IPS-15b (cell line): ENCODE measurements around the gene CDK4.

Source experiments
- H3K27me3 ChIP-seq: one replicate; pipeline ENCODE4 v1.6.1; 2013; ENCODE audit warnings: low read length; ENCODE audit not compliant: control insufficient read depth, insufficient read depth
- H3K36me3 ChIP-seq: one replicate; pipeline ENCODE4 v1.6.1; 2013; ENCODE audit warnings: low read length; ENCODE audit not compliant: control insufficient read depth, insufficient read depth
- H3K4me1 ChIP-seq: one replicate; pipeline ENCODE4 v1.6.1; 2013; ENCODE audit warnings: mild to moderate bottlenecking, low read length; ENCODE audit not compliant: control insufficient read depth, insufficient read depth
- H3K4me3 ChIP-seq: one replicate; pipeline ENCODE4 v1.5.1; 2013; ENCODE audit warnings: low read depth, low read length
- H3K9ac ChIP-seq: one replicate; pipeline ENCODE4 v1.6.1; 2013; ENCODE audit warnings: low read depth, mild to moderate bottlenecking, low read length
- H3K9me3 ChIP-seq: one replicate; pipeline ENCODE4 v1.6.1; 2013; ENCODE audit warnings: mild to moderate bottlenecking, low read length; ENCODE audit not compliant: control insufficient read depth, insufficient read depth

CDK4 gene

DNA sequence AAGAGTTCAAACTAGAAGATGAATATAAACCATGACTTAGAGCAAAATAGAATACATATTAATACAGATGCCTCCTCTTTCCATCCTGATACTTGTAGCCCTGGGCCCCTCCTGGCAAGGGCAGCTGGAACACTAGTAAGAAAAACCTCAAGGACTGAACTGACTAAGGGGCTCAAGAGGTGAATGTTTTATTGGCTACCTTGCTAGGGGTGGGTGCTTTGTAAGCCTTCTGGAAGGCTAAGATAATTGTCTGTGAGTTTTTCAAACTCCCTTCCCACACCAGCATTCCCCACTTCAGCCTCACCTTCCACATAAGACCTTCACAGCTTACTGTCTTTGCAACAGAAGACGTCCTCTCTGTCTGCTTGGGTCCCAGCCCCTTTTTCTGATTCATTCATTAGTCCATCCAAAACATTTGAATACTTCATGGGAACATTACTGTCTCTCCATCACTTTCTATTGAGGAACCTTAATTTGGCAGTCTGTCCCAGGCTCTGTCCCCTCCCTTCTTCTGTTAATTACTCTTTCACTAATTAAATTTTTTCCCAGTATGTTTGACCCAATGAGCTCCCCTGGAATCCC lies 1.7 kb upstream of the CDK4 start:
- peaks cover 14% of the 10 kb centered on the region for H3K4me1 ChIP-seq
- H3K36me3 ChIP-seq: peaks cover 6% of the 10 kb centered on the region
- H3K27me3 ChIP-seq: peaks cover 42% of the 10 kb centered on the region
- no peaks in the 10 kb centered on the region for H3K9me3 ChIP-seq
- H3K4me3 ChIP-seq: peak overlapping the region; percentile 93
- no peak overlapping the region for H3K9ac ChIP-seq

- Histone ChIP-seq H3K9me3 (no peaks in the 10 kb centered on the region), H3K4me3 (peak overlapping the region; percentile 43), H3K27me3 (peaks cover 33% of the 10 kb centered on the region), H3K9ac (no peak overlapping the region), H3K4me1 (peaks cover 14% of the 10 kb centered on the region), H3K36me3 (peaks cover 15% of the 10 kb centered on the region)
These were observed 524 bp upstream of the CDK4 start for GRCh38 chr12:57752668-57753000.

DNA sequence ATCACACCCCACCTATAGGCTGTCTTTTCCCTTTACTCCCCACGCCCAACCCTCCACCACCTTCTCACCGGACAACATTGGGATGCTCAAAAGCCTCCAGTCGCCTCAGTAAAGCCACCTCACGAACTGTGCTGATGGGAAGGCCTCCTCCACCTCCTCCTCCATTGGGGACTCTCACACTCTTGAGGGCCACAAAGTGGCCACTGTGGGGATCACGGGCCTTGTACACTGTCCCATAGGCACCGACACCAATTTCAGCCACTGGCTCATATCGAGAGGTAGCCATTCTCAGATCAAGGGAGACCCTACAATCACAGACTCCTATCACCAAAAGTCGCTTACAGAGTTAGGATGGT lies 700 bp downstream of the CDK4 start:
- Histone ChIP-seq H3K27me3 (peaks cover 21% of the 10 kb centered on the region), H3K9ac (peak overlapping the region; percentile 97), H3K9me3 (no peaks in the 10 kb centered on the region), H3K4me3 (peak overlapping the region; percentile 95), H3K36me3 (peaks cover 24% of the 10 kb centered on the region), H3K4me1 (peaks cover 12% of the 10 kb centered on the region)

GRCh38 chr12:57750561-57751431 lies 1.3 kb downstream of the CDK4 start:
- Histone ChIP-seq H3K27me3 (peaks cover 15% of the 10 kb centered on the region), H3K36me3 (peaks cover 24% of the 10 kb centered on the region), H3K9me3 (no peaks in the 10 kb centered on the region), H3K4me1 (peaks cover 13% of the 10 kb centered on the region), H3K9ac (peak overlapping the region; percentile 97), H3K4me3 (peak overlapping the region; percentile 95)

GRCh38 chr12:57749061-57749460 lies 3.0 kb downstream of the CDK4 start:
- Histone ChIP-seq H3K4me3 (no peak overlapping the region), H3K36me3 (peaks cover 24% of the 10 kb centered on the region), H3K27me3 (peaks cover 14% of the 10 kb centered on the region), H3K4me1 (peaks cover 13% of the 10 kb centered on the region), H3K9me3 (no peaks in the 10 kb centered on the region), H3K9ac (no peak overlapping the region)

DNA sequence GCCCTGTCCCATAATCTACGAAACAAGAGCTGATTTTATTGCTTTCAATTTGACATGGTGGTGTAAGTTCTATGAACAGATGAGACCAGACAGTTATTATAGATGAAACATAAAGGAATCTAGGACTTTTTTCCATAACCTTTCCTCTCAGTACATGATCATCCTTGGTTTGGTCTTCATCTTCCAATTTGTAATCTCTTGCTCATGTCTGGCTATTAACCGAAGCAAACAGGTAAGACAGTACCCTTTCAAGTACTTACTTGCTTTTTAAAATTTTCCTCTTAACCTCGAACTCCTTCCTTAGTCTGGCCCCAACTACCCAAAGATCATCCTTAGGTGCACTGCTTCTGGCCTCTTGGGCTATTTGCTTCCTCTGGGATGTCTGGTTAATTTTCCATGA lies 6.1 kb downstream of the CDK4 start:
- peaks cover 24% of the 10 kb centered on the region for H3K36me3 ChIP-seq
- H3K4me3 ChIP-seq: peak overlapping the region; percentile 90

DNA sequence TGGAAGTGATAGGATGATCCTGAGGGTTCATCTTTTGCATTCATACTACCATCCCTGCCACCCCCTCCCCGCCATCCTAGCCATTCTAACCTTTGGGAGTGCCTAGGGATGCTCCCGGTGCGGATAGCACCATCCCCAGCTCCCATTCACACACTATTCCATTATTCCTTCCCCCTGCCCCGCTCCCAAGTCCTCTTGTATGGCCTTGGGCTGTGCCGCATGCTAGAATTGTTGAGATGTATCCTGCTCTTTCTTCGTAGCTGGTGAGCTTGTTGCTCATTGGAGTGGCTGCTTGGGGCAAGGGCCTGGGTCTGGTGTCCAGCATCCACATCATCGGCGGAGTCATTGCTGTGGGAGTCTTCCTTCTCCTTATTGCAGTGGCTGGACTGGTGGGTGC lies 6.6 kb downstream of the CDK4 start:
- Histone ChIP-seq H3K4me3 (peak overlapping the region; percentile 90), H3K9me3 (no peaks in the 10 kb centered on the region), H3K9ac (peak overlapping the region; percentile 67), H3K36me3 (peaks cover 22% of the 10 kb centered on the region), H3K4me1 (peaks cover 3% of the 10 kb centered on the region), H3K27me3 (peaks cover 25% of the 10 kb centered on the region)

More for the DNA sequence above, 6.1 kb downstream of the CDK4 start:
- H3K9me3 ChIP-seq: no peaks in the 10 kb centered on the region
- no peak overlapping the region for H3K9ac ChIP-seq
- H3K27me3 ChIP-seq: peaks cover 19% of the 10 kb centered on the region
- peaks cover 3% of the 10 kb centered on the region for H3K4me1 ChIP-seq

DNA sequence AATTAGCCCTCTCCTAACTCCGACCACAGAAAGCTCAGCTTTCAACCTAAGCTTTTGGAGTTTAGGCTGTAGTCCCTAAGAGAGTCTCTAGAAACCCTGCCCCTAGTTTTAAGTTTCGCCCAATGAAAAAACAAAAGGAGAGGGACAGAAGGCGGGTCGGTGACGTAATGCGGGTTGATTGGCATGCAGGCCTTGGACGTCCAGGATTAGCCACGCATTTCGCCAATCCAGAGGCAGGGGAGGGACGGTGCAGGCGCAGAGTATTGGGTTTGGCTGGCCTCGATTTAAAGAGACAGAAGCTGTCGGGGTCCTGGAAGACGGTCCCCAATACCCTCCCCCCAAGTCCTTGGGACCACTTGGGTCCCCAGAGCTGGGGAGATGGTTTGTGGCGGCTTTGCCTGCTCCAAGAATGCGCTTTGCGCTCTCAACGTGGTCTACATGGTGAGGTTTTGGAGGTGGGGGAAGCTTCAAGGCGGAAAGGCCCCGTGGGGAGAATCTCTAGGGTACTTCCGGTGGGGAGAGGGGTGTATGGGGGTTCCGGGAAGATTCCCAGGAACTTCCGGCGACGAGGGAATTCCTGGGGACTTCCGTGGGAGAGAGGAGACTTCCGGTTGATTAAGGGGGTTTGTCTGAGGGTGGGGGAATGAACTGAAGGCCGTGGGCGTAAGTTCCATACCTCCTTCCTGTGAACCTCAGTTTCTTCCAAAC lies 7.2 kb downstream of the CDK4 start, which contains the start of gene TSPAN31:
TSPAN31 (plus strand) TSS at position 263 of the 708 bp plus-strand sequence; CDS start at position 379, 116 bp downstream.
- Histone ChIP-seq H3K4me1 (peaks cover 3% of the 10 kb centered on the region), H3K36me3 (peaks cover 19% of the 10 kb centered on the region), H3K9ac (peak within 1 kb of the TSS; percentile 67)

DNA sequence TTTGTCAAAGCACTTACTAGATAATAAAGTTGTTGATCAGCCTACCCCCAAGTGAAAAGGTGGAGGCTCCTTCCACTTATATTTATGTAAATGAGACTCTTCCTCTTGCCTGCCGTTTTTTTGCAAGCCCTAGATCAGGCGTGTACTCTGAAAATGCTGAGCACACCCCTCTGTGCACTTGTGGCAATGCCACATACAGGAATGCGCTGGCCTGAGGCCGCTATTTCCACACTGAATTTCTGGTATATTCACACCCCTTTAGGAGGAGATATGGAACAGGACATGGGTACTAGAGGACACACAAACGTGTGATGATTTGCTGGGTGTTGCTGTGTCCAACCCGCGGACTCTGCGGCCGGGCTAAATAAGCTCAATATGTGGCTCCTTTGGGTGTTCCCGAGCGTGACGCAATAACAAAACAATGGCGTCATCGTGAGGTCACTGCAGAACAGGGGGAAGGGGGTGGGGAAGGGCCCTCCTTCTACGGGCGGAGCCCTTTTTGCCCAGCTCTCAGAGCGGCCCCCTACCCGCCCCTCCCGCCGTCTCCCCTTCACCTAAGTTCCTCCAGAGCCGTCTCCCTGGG lies 7.8 kb downstream of the CDK4 start:
- Histone ChIP-seq H3K9ac (peak overlapping the region; percentile 28), H3K4me3 (peak overlapping the region; percentile 90), H3K4me1 (peaks cover 3% of the 10 kb centered on the region), H3K36me3 (peaks cover 19% of the 10 kb centered on the region), H3K9me3 (no peaks in the 10 kb centered on the region), H3K27me3 (peaks cover 36% of the 10 kb centered on the region)

More for the DNA sequence above, 7.2 kb downstream of the CDK4 start, which contains the start of gene TSPAN31:
- Histone ChIP-seq H3K4me3 (peak within 1 kb of the TSS; percentile 90), H3K27me3 (peaks cover 30% of the 10 kb centered on the region), H3K9me3 (no peaks in the 10 kb centered on the region)

- H3K9me3 ChIP-seq: no peaks in the 10 kb centered on the region
- peaks cover 41% of the 10 kb centered on the region for H3K27me3 ChIP-seq
- H3K4me1 ChIP-seq: peaks cover 3% of the 10 kb centered on the region
- H3K36me3 ChIP-seq: peaks cover 19% of the 10 kb centered on the region
- no peak overlapping the region for H3K9ac ChIP-seq
- H3K4me3 ChIP-seq: no peak overlapping the region
These were observed 8.3 kb downstream of the CDK4 start for GRCh38 chr12:57743769-57744168.

GRCh38 chr12:57741844-57742738 lies 10.0 kb downstream of the CDK4 start:
- peaks cover 5% of the 10 kb centered on the region for H3K36me3 ChIP-seq
- no peak overlapping the region for H3K9ac ChIP-seq
- H3K4me1 ChIP-seq: peaks cover 3% of the 10 kb centered on the region
- no peaks in the 10 kb centered on the region for H3K9me3 ChIP-seq
- H3K27me3 ChIP-seq: peaks cover 51% of the 10 kb centered on the region
- H3K4me3 ChIP-seq: peak overlapping the region; percentile 26
